Keratinocyte (primary cell): ENCODE data around the gene TSBP1.

Experiments
- CTCF ChIP-seq, 3 experiments: IDR thresholded peaks in 1 of 3; conservative IDR thresholded peaks in 1 of 3; optimal IDR thresholded peaks in 1 of 3; 2 replicates in 2 of 3; 3 replicates in 1 of 3; pipeline versions ENCODE3 to v1.5.1; 2011; ENCODE audit warnings: low read length in 3 of 3, mild to moderate bottlenecking in 3 of 3, moderate library complexity in 2 of 3, control low read depth in 1 of 3, inconsistent platforms in 1 of 3; ENCODE audit not compliant: insufficient read depth in 2 of 3; ENCODE audit errors: extremely low read depth in 1 of 3
- EZH2 ChIP-seq: IDR thresholded peaks from one replicate; pipeline ENCODE4 v1.6.1; 2012; ENCODE audit warnings: inconsistent platforms, mild to moderate bottlenecking, low read length, moderate library complexity

- TF ChIP-seq CTCF (optimal IDR thresholded peaks at IDR 0.05 in 1 of 3, IDR thresholded peaks at IDR 0.05 in 1 of 3, conservative IDR thresholded peaks at IDR 0.05 in 1 of 3; ENCODE audit: extremely low read depth in 1 of 3, insufficient read depth in 2 of 3, low read length in 3 of 3), result peak; percentile 93 to 98 (median 98)
- TF ChIP-seq EZH2, result peak; percentile 49
These were observed 41.8 kb upstream of the TSBP1 start for GRCh38 chr6:32413427-32414047.
